NT2/D1 (cell line): ENCODE data around the gene GRK5.

ENCODE experiments used
- SUZ12 ChIP-seq: IDR thresholded peaks from 2 replicates; pipeline ENCODE4 v1.6.1; 2011; ENCODE audit not compliant: insufficient read length, insufficient read depth; ENCODE audit errors: extremely low read depth
- YY1 ChIP-seq: IDR thresholded peaks from 2 replicates; pipeline ENCODE4 v1.6.1; 2011; ENCODE audit not compliant: insufficient read length, insufficient read depth
- ZNF274 ChIP-seq: IDR thresholded peaks from 2 replicates; pipeline ENCODE4 v1.6.1; 2011; ENCODE audit warnings: mild to moderate bottlenecking, low read depth, low read length

DNA sequence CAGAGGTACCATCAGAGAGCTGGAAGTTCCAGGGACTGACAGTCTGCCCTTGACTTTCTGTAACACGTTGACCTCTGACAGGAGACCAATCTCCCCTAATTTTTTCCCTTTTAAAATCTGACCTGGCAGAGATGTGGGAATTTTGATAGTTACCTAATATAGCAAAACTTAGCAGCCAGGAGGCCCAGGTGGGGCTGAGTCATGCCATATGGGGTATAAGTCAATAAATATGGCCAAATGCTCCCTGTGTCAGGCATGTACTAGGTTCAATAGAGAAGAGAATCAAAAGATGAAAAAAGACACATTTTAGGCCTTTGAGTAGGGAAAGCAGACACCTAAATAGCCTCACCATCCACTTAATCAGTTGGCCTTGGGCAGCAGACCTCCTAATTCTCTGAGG, 6.1 kb upstream of the GRK5 start:
- no peak for TF ChIP-seq ZNF274
- no peak for TF ChIP-seq SUZ12
- TF ChIP-seq YY1 = no peak
